CD4-positive, alpha-beta T cell treated with Interleukin-15 for 1 hour (primary cell): ENCODE measurements around the gene WDSUB1.

ENCODE experiments used
- DNase-seq: peaks from one replicate; pipeline ENCODE4 v3.0.0-alpha.2; 2020

The WDSUB1 gene

DNA sequence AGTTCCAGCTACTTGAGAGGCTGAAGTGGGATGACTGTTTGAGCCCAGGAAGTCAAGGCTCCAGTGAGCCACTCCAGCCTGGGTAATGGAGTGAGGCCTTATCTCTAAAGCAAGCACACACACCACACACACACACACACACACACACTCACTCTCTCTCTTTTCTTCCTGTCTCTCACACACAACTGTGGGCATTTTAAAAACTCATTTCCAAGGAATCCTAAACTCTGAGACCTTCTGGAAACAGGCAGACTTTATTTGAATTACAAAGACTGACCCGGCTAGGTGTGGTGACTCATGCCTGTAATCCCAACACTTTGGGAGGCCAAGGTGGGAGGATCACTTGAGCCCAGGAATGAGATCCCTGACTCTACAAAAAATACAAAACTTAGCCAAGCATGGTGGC lies 21.3 kb downstream of the WDSUB1 start:
- DNase-seq: no peak

DNA sequence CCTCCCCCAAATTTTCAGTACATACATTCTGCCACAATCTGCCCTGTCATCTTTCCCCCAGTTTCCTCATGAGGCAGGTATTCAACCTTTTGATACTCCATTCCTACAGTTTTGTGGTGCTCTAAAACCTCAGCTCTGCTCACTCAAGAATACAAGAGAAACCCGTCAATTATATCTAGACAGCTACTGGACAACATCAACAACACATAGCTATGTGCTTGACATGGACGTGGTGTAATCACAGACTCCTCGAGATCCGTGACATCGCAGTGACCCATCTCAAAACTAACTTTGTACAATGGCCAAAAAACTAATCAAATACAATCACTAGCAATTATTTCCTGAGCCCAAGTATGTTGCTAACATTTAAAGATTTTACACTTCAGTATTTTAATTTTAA lies 23.6 kb downstream of the WDSUB1 start:
- no peak for DNase-seq

GRCh38 chr2:159262226-159262625 lies 24.3 kb downstream of the WDSUB1 start:
- no peak for DNase-seq

DNA sequence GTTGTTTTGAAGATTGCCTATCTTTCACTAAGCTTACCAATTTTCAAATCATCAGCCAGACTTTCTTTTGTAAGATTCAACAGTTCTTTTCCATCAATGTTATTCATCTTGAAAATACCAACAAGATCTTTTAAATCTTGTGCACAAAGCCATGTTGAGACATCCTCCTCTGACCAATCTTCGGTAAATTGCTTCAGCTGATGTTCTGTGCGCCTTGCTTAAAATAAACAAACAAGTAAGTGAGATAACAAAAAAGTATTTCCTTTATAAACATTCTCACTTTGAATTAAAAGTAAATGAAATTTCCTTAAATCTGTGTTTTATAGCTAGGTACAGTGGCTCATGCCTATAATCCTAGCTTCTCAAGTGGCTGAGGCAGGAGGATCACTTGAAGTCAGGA lies 30.3 kb downstream of the WDSUB1 start:
- DNase-seq: no peak

GRCh38 chr2:159252905-159253304 lies 33.6 kb downstream of the WDSUB1 start:
- no peak for DNase-seq

GRCh38 chr2:159251296-159252173 lies 35.0 kb downstream of the WDSUB1 start:
- DNase-seq: no peak

DNA sequence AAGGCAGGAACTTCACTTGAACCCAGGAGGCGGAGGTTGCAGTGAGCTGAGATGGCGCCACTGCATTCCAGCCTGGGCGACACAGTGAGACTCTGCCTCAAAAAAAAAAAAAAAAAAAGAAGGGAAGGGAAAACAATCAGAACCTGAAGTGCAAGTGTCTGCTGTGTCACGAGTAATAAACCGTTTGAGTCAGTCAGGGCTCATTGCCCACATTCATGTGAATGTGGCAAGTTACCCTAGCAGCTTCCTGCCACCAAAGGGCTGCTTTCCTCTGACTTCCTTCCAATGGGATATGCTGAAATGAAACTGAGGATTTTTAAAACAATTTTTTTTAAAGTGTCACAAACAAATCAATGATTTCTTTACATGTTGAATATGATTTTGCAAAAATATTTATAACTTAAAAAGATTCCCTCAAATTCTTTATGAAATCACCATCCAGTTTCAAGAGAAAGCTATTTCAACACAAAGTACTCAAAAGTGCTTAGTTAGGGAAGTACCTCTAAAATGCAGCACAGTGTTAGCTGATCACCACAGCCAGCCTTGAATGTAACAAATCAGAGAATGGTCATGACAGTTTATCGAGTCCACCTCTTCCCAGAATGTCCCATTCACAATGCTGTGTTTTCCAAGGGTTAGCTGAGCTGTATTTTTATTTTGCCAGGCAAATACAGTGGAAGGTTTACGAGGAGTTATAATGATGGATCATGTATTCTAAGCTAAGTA lies 36.4 kb downstream of the WDSUB1 start:
- DNase-seq: peak; percentile 25

DNA sequence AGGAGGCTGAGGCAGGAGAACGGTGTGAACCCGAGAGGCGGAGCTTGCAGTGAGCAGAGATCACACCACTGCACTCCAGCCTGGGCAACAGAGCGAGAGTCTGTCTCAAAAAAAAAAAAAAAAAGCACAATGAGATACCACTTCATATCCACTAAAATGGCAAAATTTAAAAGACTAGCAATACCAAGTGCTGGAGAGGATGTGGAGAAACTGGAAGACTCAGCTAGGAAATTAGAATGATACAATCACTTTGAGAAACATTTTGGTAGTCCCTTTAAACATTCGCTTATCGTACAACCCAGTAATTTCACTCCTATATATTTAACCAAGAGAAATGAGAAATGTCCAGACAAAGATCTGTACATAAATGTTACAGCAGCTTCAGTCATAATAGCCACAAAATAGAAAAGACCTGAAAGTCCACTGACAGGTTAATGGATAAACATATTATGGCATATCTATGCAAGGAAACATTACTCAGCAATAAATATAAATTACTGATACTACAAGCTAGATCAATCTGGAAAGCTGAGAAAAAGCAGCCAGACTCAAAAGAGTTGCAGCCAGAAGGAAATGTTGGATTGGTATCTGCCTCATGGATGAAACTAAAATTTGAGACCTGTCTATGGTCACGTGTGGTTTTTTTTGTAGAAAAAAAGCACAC lies 40.0 kb downstream of the WDSUB1 start:
- DNase-seq: no peak

- DNase-seq: no peak
Measured at GRCh38 chr2:159243529-159243928, 43.0 kb downstream of the WDSUB1 start.

DNA sequence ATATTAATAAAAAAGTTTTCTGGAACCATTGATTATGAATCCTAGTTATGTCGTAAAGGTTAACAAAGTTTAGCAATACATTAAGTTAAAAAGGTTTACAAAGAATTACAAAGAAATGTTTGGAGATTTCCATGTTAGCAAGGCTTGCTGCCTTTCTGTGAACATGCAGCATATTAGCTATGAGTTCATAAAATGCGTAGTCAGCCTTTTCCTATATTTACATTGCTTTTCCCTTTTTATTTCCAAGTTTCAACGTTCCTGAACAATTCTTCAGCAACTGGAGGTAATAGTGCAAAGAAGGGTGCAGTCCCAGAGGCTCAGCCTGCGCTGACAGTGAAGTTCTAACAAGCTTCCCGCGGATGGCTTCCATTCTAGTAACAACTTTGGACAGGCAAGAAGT lies 51.6 kb downstream of the WDSUB1 start:
- DNase-seq: no peak

GRCh38 chr2:159232456-159233170 lies 53.9 kb downstream of the WDSUB1 start:
- DNase-seq: no peak

DNA sequence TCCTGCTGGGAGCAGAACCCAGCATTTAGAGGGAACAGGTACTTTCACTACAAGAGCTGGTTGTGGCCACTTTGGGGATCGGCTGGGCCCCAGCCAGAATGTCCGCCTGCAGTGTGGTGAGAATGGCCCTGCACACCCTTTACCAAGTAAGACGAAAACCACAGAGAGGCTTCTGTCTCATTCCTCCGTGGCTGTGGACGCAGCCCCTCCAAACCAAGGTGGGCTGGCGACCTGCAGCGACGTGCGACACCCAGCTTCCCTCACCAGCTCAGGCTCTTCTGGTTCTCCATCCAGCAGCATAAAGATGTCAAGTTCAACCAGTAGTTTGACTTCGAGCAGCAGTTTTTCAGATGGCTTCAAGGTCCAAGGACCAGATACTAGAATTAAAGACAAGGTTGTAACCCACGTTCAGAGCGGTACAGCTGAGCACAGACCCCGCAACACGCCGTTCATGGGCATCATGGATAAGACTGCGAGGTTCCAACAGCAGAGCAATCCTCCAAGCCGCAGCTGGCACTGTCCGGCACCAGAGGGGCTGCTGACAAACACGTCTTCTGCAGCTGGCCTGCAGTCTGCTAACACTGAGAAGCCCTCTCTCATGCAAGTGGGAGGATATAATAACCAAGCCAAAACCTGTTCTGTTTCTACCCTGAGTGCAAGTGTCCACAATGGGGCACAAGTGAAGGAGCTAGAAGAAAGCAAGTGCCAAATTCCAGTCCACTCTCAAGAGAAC lies 56.2 kb downstream of the WDSUB1 start:
- DNase-seq: no peak

GRCh38 chr2:159229476-159230144 lies 56.9 kb downstream of the WDSUB1 start:
- DNase-seq: no peak

- no peak for DNase-seq
Measured at GRCh38 chr2:159228081-159228581, 58.4 kb downstream of the WDSUB1 start.

- DNase-seq: no peak
Measured at GRCh38 chr2:159227467-159227866, 59.0 kb downstream of the WDSUB1 start.

DNA sequence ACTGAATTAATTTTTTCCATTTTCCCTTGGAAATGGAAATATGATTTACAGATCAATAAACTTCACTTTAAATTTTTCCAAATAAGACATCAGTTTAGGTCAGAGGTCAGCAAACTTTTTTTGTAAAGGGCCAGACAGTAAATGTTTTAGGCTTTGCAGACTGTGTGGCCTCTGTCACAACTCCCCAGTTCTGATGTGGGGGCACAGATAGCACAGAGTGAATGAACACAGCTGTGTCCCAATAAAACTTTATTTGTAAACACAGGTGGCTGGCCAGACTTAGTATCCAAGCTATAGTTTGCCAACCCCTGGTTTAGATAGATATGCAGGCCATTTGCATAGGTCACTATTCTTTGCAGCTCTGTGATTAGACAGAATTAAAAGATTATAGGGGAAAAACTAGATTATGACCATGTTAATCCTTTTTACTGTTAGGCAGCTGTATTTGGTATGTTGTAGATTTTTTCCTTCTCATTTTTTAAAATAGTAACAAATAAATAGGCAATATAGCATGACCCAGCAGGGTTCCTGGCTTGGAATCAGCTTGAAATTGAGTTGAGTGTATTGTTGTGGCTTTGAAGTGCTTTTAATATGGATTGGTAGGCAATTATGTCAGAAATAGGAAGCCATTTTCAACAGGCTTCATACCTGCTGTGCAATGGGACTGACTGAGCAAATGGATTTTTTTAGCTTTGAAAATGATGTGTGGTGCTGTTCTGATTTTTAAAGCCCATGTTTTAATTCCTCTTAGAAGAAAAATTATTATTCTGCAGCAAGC lies 59.7 kb downstream of the WDSUB1 start:
- DNase-seq: no peak

GRCh38 chr2:159226059-159226461 lies 60.4 kb downstream of the WDSUB1 start:
- peak; percentile 43 for DNase-seq

DNA sequence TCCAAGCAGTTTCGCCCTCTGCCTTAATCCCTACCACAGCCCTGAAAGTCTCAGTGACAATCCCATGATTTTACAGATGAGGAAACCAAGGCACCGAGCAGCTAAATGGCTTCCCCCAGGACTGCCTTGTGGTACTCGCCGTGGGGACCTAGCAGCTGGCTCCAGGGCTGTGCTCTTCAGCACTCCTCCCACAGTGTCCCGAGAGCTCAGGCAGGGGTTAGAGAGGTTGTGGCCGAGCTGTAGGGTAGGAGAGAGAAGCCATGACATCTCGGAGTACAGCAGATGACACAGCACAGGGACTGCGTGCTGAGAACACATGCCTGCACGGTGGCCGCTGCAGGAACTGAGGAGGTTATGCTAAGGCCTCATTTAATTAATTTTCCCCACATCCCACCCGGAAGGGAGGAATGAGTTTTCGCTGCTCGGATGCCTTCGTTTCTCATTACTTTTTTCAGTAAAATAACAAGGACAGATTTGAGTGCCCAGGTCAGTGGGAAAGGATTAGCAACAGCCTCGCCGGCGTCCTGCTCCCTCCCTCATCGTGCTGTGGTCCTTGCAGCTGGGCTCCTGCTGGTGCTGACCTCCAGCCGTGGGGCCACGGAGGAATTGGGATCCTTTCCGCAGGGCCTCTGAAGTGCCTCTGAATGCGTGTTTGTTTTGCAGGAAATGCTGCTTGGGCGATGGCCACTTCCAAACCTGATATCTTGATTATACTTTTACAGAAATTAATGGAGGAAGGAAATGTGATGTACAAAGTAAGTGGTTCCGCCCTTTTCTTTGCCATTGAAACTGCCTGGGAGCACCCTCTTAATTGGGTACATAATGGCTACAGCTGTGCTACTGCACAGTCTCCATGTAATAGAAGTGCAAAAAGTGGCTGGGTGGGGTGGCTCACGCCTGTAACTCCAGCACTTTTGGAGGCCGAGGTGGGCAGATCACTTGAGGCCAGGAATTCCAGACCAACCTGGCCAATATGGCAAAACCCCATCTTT lies 61.2 kb downstream of the WDSUB1 start:
- DNase-seq: no peak

GRCh38 chr2:159224061-159224813 lies 62.3 kb downstream of the WDSUB1 start:
- DNase-seq: no peak
